MM.1S (cell line): Measurements from ENCODE around the gene C1QTNF6.

ENCODE experiments used
- DNase-seq: peaks from one replicate; pipeline ENCODE4 v3.0.0-alpha.2; 2015
- H2AFZ ChIP-seq: fragments of 300-600 bp; sonication (generic); 2 replicates; pipeline ENCODE4 v1.6.0; 2016; ENCODE audit warnings: antibody characterized with exemption, low read length
- H3F3A ChIP-seq: fragments of 300-600 bp; sonication (generic); 2 replicates; pipeline ENCODE4 v1.6.1; 2016; ENCODE audit warnings: mild to moderate bottlenecking, antibody characterized with exemption, low read length, moderate library complexity, mixed read lengths; ENCODE audit not compliant: insufficient read depth
- H3K27ac ChIP-seq: fragments of 300-600 bp; sonication (generic); 2 replicates; pipeline ENCODE4 v1.5.1; 2016; ENCODE audit warnings: mild to moderate bottlenecking, low read length
- H3K27me3 ChIP-seq: fragments of 300-600 bp; sonication (generic); replicated peaks from 2 replicates; pipeline ENCODE4 v1.6.0; 2016; ENCODE audit warnings: low read length; ENCODE audit not compliant: insufficient read depth
- H3K36me3 ChIP-seq: fragments of 300-600 bp; sonication (generic); replicated peaks from 2 replicates; pipeline ENCODE4 v1.6.1; 2016; ENCODE audit warnings: mild to moderate bottlenecking, low read length, mixed read lengths; ENCODE audit not compliant: insufficient read depth
- H3K4me1 ChIP-seq: fragments of 300-600 bp; sonication (generic); 2 replicates; pipeline ENCODE4 v1.6.1; 2016; ENCODE audit warnings: low read length, mixed read lengths
- H3K4me2 ChIP-seq: fragments of 300-600 bp; sonication (generic); 2 replicates; pipeline ENCODE4 v1.6.0; 2016; ENCODE audit warnings: low read depth, low read length
- H3K4me3 ChIP-seq: fragments of 300-600 bp; sonication (generic); 2 replicates; pipeline ENCODE4 v1.5.1; 2016; ENCODE audit warnings: low read length, mixed read lengths
- H3K79me2 ChIP-seq: fragments of 300-600 bp; sonication (generic); 2 replicates; pipeline ENCODE4 v1.6.1; 2016; ENCODE audit warnings: mixed run types, low read length, mixed read lengths
- H3K9ac ChIP-seq: fragments of 300-600 bp; sonication (generic); 2 replicates; pipeline ENCODE4 v1.6.1; 2016; ENCODE audit warnings: low read length, mixed read lengths
- H3K9me2 ChIP-seq: fragments of 300-600 bp; sonication (generic); replicated peaks from 2 replicates; pipeline ENCODE4 v1.6.1; 2016; ENCODE audit warnings: mild to moderate bottlenecking, low read length, mixed read lengths; ENCODE audit not compliant: insufficient read depth
- H3K9me3 ChIP-seq: fragments of 300-600 bp; sonication (generic); replicated peaks from 2 replicates; pipeline ENCODE4 v1.6.1; 2016; ENCODE audit warnings: mild to moderate bottlenecking, low read length, mixed read lengths; ENCODE audit not compliant: insufficient read depth
- H4K20me1 ChIP-seq: fragments of 300-600 bp; sonication (generic); 2 replicates; pipeline ENCODE4 v1.6.1; 2016; ENCODE audit warnings: mild to moderate bottlenecking, low read length, moderate library complexity, mixed read lengths; ENCODE audit not compliant: insufficient read depth
- CTCF ChIP-seq: fragments of 300-600 bp; sonication (generic); IDR thresholded peaks from 2 replicates; pipeline ENCODE4 v1.5.1; 2016; ENCODE audit warnings: antibody characterized with exemption, low read length, mixed read lengths
- EZH2 ChIP-seq: fragments of 300-600 bp; sonication (generic); optimal IDR thresholded peaks from 2 replicates; pipeline ENCODE3; 2017; ENCODE audit warnings: low read depth, mild to moderate bottlenecking, antibody characterized with exemption, low read length, mixed read lengths
- EZH2phosphoT487 ChIP-seq: fragments of 300-600 bp; sonication (generic); IDR thresholded peaks from 2 replicates; pipeline ENCODE4 v1.6.1; 2018; ENCODE audit warnings: antibody characterized with exemption, low read length

Gene C1QTNF6

GRCh38 chr22:37174964-37175363, 13.1 kb downstream of the C1QTNF6 start:
- peaks cover 75% of the 10 kb centered on the region for H3K27me3 ChIP-seq
- no peak for TF ChIP-seq CTCF
- TF ChIP-seq EZH2phosphoT487 = no peak
- no peak for TF ChIP-seq EZH2
- no peaks in the 10 kb centered on the region for H3K9me3 ChIP-seq

GRCh38 chr22:37173709-37174108, 14.3 kb downstream of the C1QTNF6 start:
- H3K9ac ChIP-seq = no peak overlapping the region
- H3K9me3 ChIP-seq = no peaks in the 10 kb centered on the region
- H3K4me3 ChIP-seq = no peak overlapping the region
- H3K9me2 ChIP-seq = no peaks in the 10 kb centered on the region
- H3K27ac ChIP-seq = no peak overlapping the region
- H3K27me3 ChIP-seq = peaks cover 75% of the 10 kb centered on the region
- H3K4me1 ChIP-seq = no peaks in the 10 kb centered on the region
- no peak for DNase-seq
- H3K79me2 ChIP-seq = no peaks in the 10 kb centered on the region
- no peak overlapping the region for H2AFZ ChIP-seq
- no peaks in the 10 kb centered on the region for H3F3A ChIP-seq
- no peaks in the 10 kb centered on the region for H3K36me3 ChIP-seq
- TF ChIP-seq EZH2phosphoT487 (no peak), CTCF (no peak), EZH2 (no peak)
- no peaks in the 10 kb centered on the region for H4K20me1 ChIP-seq
- H3K4me2 ChIP-seq = no peak overlapping the region

More at GRCh38 chr22:37174964-37175363, 13.1 kb downstream of the C1QTNF6 start:
- no peak for DNase-seq
- H4K20me1 ChIP-seq = no peaks in the 10 kb centered on the region
- no peak overlapping the region for H3K4me3 ChIP-seq
- no peak overlapping the region for H3K4me2 ChIP-seq
- no peak overlapping the region for H2AFZ ChIP-seq
- no peaks in the 10 kb centered on the region for H3K9me2 ChIP-seq
- no peak overlapping the region for H3K27ac ChIP-seq
- no peaks in the 10 kb centered on the region for H3K4me1 ChIP-seq
- no peaks in the 10 kb centered on the region for H3K36me3 ChIP-seq
- no peak overlapping the region for H3K9ac ChIP-seq
- no peaks in the 10 kb centered on the region for H3K79me2 ChIP-seq
- no peaks in the 10 kb centered on the region for H3F3A ChIP-seq

GRCh38 chr22:37172266-37173245, 15.5 kb downstream of the C1QTNF6 start:
- no peak for DNase-seq
- H3K4me3 ChIP-seq = no peak overlapping the region
- H3K4me2 ChIP-seq = no peak overlapping the region
- no peak overlapping the region for H3K27ac ChIP-seq
- no peak overlapping the region for H3K9ac ChIP-seq
- H2AFZ ChIP-seq = no peak overlapping the region
- TF ChIP-seq EZH2 = no peak
- no peak for TF ChIP-seq CTCF
- no peak for TF ChIP-seq EZH2phosphoT487
- H3K4me1 ChIP-seq = peaks cover 8% of the 10 kb centered on the region
- no peaks in the 10 kb centered on the region for H3F3A ChIP-seq
- H3K36me3 ChIP-seq = no peaks in the 10 kb centered on the region
- H4K20me1 ChIP-seq = no peaks in the 10 kb centered on the region
- H3K27me3 ChIP-seq = peaks cover 64% of the 10 kb centered on the region
- no peaks in the 10 kb centered on the region for H3K9me3 ChIP-seq
- H3K79me2 ChIP-seq = no peaks in the 10 kb centered on the region
- no peaks in the 10 kb centered on the region for H3K9me2 ChIP-seq
